ENCODE measurements around the gene RPS6KA5. TPM values are rescaled to one million over a fixed set of nuclear protein-coding genes. Genes with fewer than 3 reads are reported as not detected.
A peak's percentile ranks its signal among the peaks of the same experiment; 100 is the strongest.
"Not testable (repeated sequence)": the region's sequence is repeated elsewhere in the genome, so short reads cannot be mapped to it uniquely, and the experiment has no call there.

Gene RPS6KA5
- total and polyA plus RNA-seq, 7 donors = 0.94 to 20.0 (median 11.5) TPM

GRCh38 chr14:90827919-90828610 lies 232.4 kb downstream of the RPS6KA5 start:
- Histone ChIP-seq H3K27me3 (ENCODE audit: insufficient read depth in 3 of 3, low read length in 2 of 3) (no peaks in the 10 kb centered on the region), H3K27ac (peak overlapping the region; percentile 86), H3K4me1 (no peaks in the 10 kb centered on the region), H3K4me3 (peak overlapping the region; percentile 65), H3K9me3 (no peaks in the 10 kb centered on the region), H3K36me3 (ENCODE audit: insufficient read depth in 1 of 2, low read depth in 1 of 2) (no peaks in the 10 kb centered on the region)
- DNase-seq (peak; percentile 94 to 96), ATAC-seq (peak; percentile 99 to 100 (median 100))
- 1 to 2% (median 1%) methylated on average over 42 of the region's 42 CpGs for WGBS, 3 donors
- no peak for TF ChIP-seq CTCF (IDR thresholded peaks at IDR 0.05)
- intact Hi-C loops (cut with DNase I) = no loop called here

- H3K36me3 ChIP-seq (ENCODE audit: insufficient read depth in 1 of 2, low read depth in 1 of 2); H3K27ac ChIP-seq; H3K9me3 ChIP-seq; intact Hi-C loops (cut with DNase I); DNase-seq; H3K4me1 ChIP-seq; H3K27me3 ChIP-seq (ENCODE audit: insufficient read depth in 3 of 3, low read length in 2 of 3); ATAC-seq; H3K4me3 ChIP-seq: not testable (repeated sequence)
- WGBS, 3 donors = 69 to 77% (median 74%) methylated on average over 4 of the region's 4 CpGs
Observed at GRCh38 chr14:90823542-90823941, 236.9 kb downstream of the RPS6KA5 start.

GRCh38 chr14:90820958-90821357 lies 239.5 kb downstream of the RPS6KA5 start:
- no peak overlapping the region for H3K4me3 ChIP-seq
- ATAC-seq = peak in 1 of 4 donors; percentile 48
- 55 to 64% (median 58%) methylated on average over 11 of the region's 11 CpGs for WGBS, 3 donors
- H3K27me3 ChIP-seq (ENCODE audit: insufficient read depth in 3 of 3, low read length in 2 of 3) = no peaks in the 10 kb centered on the region
- TF ChIP-seq CTCF (IDR thresholded peaks at IDR 0.05) = no peak
- no peak for DNase-seq
- H3K9me3 ChIP-seq = no peaks in the 10 kb centered on the region
- H3K36me3 ChIP-seq (ENCODE audit: insufficient read depth in 1 of 2, low read depth in 1 of 2) = no peaks in the 10 kb centered on the region
- no peaks in the 10 kb centered on the region for H3K4me1 ChIP-seq
- H3K27ac ChIP-seq = no peak overlapping the region
- intact Hi-C loops (cut with DNase I) = no loop called here

GRCh38 chr14:90819734-90820393 lies 240.6 kb downstream of the RPS6KA5 start:
- intact Hi-C loops (cut with DNase I) = loop anchor here in 1 of 2 donors (5.0 kb wide), 1 partner anchor 58 kb away; no protein-coding TSS in a partner anchor
- no peak overlapping the region for H3K4me3 ChIP-seq
- 80 to 86% (median 80%) methylated on average over 5 of the region's 5 CpGs for WGBS, 3 donors
- no peak for ATAC-seq
- H3K27me3 ChIP-seq (ENCODE audit: insufficient read depth in 3 of 3, low read length in 2 of 3) = no peaks in the 10 kb centered on the region
- no peaks in the 10 kb centered on the region for H3K36me3 ChIP-seq (ENCODE audit: insufficient read depth in 1 of 2, low read depth in 1 of 2)
- DNase-seq = no peak
- no peak overlapping the region for H3K27ac ChIP-seq
- H3K9me3 ChIP-seq = no peaks in the 10 kb centered on the region
- H3K4me1 ChIP-seq = peaks cover 3% of the 10 kb centered on the region
- no peak for TF ChIP-seq CTCF (IDR thresholded peaks at IDR 0.05)

GRCh38 chr14:90818715-90819114 lies 241.7 kb downstream of the RPS6KA5 start:
- Histone ChIP-seq H3K4me1 (peaks cover 4% of the 10 kb centered on the region), H3K4me3 (no peak overlapping the region), H3K36me3 (ENCODE audit: insufficient read depth in 1 of 2, low read depth in 1 of 2) (no peaks in the 10 kb centered on the region), H3K27ac (no peak overlapping the region), H3K27me3 (ENCODE audit: insufficient read depth in 3 of 3, low read length in 2 of 3) (no peaks in the 10 kb centered on the region), H3K9me3 (no peaks in the 10 kb centered on the region)
- TF ChIP-seq CTCF (IDR thresholded peaks at IDR 0.05) = no peak
- ATAC-seq (no peak), DNase-seq (no peak)
- WGBS, 3 donors = 80 to 87% (median 80%) methylated on average over 3 of the region's 3 CpGs
- intact Hi-C loops (cut with DNase I) = loop anchor here in 1 of 2 donors (5.0 kb wide), 1 partner anchor 56 kb away; no protein-coding TSS in a partner anchor
